Stimulated activated CD8-positive, alpha-beta memory T cell treated with anti-CD3 and anti-CD28 coated beads, Interleukin-4, amount 100 ng/mL, for 24 hours (primary cell): ENCODE measurements around the gene MRPL34.
"Not testable (repeated sequence)": the region's sequence is repeated elsewhere in the genome, so short reads cannot be mapped to it uniquely, and the experiment has no call there.

Source experiments
- DNase-seq: peaks from one replicate; pipeline ENCODE4 v3.0.0-alpha.2; 2020; ENCODE audit warnings: low read depth

Gene MRPL34

DNA sequence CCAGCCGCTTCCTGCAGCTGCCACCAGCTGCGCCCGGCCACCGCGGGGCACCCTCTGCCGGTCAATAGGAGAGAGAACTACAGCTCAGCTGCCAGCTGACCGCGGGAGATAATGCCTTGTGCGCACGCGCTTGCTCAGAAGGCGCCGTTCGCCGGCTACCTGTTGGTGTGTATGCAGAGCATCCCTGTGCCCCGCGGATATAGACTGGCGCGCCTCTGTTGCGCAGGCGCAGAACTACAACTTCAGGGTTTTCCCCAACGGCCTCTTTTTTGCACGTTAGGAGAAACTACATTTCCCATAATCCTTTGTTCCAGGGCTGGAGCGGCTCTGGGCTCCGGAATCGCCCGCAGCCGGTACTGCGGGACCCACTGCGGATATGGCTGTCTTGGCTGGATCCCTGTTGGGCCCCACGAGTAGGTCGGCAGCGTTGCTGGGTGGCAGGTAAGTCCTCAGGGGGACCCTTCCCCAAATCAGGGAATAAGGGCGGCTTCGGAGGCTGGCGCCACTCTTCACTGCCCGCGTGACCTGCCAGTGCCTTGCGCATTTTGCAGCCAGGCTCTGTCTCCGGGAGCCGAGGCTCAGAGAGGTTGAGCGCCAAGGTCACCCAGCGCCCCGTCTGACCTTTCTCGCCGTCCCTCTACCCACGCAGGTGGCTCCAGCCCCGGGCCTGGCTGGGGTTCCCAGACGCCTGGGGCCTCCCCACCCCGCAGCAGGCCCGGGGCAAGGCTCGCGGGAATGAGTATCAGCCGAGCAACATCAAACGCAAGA is at the start of gene MRPL34:
Gene MRPL34, plus strand, starts transcription at position 356 of the 768 bp plus-strand sequence. Its CDS starts 21 bp downstream, at position 377.
- DNase-seq, result peak; percentile 91

- DNase-seq, result no peak
Measured at GRCh38 chr19:17256130-17256529, 49.5 kb upstream of the MRPL34 start.

DNA sequence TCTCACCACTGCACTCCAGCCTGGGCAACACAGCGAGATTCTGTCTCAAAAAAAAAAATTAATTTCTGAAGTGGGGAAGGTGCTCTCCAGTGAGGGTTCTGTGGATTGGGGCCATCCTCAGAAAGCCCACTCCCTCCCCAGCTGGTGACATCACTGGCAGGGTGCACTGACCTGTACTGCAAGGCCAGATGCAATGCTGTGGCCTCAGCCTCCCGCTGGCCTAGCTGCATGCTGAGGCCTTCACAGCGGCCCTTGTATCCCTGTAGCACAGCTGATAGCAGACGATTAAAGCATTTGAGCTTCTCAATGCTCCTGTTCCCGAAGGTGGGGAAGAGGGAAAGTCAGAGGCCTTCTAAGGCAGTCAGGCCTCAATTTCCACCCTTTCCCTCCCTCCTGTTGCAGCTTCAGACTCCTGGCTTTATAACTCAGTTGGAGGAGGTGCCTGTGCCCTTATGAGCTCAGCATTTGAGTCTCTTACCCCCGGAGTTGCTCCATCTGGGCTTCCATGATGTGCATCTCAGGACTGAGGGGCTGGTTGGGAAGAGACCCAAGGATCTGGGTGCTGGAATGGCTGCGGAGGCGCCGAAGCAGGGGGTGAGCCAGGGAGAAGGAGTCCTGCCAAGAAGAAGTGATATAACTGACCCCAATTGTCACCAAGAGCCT is 46.4 kb upstream of the MRPL34 start:
- no peak for DNase-seq

DNA sequence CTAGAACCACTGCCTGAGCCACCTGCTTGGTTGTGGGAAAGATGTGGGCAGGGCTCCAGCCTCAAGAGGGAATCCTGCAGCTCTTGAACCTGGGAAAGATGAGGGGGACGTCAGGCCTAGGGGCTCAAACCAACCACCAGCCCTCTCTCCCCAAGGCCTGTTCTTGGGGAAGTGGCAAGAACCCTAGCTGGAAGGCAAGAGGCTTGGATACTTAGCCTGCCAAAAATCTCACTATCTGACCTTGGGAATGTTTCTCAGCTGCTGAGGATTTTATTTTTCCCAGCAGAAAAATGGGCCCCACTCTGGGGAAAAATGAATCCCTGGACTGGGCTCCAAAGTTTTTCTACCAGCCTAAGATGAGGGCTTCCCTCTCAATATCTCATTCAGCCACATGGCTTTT is 45.7 kb upstream of the MRPL34 start:
- DNase-seq, result no peak

DNA sequence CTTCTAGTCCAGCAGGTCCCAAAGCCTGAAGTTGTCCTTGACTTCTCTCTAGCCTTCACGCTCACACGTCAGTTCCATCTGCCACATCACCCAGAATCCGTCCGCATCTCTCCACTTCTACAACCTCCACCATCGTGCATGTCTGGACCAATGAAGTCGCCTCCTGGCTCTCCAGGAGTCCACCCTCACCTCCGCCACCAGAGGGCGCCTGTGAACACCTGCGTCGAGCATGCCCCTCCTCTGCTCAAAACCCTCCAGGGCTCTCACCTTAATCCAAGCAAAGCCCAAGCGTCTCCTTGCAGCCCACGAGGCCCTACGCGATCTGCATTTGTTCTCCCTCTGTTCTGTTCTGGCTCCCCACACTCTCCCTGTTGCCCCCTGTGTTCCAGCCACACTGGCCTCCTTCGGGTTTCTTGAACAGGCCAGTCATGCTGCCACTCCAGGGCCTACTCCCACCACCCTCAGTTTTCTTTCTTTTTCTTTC is 44.8 kb upstream of the MRPL34 start:
- peak; percentile 81 for DNase-seq

DNA sequence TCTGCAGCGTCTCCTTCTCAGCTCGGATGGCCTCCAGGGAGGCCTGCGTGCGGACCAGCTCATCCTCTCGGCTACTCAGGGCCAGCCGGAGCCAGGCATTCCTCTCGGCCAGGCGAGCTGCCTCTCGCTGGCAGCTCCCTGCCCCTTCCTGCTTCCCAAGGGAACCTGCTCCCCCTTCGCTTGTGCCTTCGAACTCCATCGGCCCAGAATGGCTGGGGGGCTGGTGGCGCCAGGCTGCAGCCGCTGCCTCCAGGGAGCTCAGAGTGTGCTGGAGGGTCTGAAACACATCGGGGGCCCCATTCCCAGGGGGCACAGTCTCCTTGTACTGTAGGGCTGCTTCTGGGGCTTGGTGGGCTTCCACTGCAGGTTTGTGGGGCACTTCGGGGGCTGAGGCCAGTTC is 43.1 kb upstream of the MRPL34 start:
- no peak for DNase-seq

DNA sequence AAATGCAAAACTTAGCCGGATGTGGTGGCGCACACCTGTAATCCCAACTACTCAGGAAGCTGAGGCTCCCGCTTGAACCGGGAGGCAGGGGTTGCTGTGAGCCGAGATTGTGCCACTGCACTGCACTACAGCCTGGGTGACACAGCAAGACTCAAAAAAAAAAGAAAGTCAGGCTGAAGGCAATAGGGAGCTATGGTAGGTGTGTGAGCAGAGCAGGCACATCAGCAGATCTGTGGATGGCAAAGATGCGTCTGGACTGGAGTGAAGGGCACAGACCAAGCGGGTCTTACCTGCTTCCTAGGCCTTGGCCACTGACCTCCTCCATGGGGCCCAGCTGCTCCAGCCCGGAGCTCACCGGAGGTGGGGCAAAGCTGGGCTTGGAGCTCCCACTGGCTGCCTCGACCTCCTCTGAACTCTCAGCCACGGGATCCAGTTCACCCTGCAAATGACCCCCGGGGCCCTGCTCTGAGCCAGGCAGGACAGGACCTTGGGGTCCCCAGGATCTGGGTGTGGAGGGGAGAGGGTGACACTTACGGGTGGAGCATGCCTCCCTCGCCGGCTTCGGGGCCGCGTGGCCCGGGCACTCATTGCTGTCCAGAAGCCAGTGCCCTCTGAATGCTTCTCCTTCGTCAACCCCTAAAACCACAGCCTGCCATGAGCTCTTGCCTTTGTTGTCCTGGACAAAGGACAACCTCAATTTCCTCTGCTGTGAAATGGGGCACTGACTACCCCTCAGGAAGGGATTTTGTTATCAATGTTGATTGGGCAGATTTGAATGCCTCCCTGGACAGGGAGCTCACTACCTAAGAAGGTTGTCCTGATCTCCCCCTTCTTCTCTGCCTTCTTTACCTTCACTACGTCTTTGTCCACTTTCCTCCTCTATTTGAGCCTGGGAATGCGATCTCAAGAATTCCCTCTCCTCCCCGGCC is 41.7 kb upstream of the MRPL34 start:
- DNase-seq, result no peak

DNA sequence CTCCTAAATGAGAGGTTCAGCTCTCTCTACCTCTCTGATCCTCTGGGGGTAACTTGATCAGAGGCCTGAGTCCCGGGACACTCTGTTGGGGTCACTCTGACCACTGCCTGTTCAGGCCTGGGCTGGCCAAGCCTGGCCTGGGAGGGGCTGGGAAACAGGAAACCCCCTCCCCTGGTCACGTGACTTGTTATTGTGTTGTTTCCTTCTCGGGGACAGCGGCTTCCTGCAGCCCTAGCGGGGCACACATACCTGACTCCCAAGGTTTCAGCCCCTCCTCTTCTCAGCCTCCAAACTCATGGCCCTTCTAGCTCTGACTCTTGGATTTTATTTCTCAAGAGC is 41.1 kb upstream of the MRPL34 start, which contains the start of gene USHBP1:
Gene USHBP1, minus strand, starts transcription at position 105 of the 339 bp plus-strand sequence. CDS start 446 bp downstream, outside the sequence.
- DNase-seq, result no peak

- DNase-seq, result no peak
Measured at GRCh38 chr19:17266026-17266425, 39.6 kb upstream of the MRPL34 start.

- DNase-seq, result no peak
Measured at GRCh38 chr19:17266589-17266974, 39.1 kb upstream of the MRPL34 start.

DNA sequence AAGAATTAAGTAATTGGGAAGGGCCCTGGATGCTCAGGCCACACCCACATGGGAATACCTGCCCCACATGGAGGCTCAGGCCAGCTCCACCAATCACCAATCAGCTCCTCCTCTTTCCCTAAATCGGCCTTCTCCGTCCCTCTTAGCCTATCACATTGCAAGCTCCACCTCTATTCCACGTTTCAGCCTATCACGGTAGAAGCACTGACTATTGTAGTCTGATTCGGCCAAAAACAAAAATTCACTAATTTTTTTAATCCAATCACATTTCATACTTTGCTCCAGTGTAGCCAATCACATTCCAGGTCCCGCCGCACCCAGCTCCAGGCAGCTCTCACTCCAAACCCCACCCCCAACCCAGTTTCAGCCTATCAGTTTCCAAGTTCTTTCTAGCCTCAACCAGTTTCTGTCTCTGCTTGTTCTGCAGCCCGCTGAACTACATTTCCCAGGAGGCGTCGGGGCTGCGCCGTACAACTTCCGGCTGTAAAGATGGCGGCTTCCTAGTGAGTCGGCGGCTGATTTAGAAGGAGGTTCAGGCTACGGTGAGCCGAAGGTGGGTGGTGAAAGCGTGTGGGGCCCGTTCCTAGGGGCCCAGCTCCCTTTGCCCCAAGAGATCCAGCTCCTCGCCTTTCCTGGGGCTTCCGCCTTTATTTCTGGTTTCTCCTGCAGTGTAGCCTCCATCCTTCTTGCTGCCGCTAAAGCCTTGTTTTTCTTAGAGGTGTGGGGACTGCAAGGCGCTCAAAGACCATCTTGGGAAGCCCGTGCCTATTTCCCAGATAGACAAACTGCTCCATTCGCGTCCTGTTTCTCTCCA is 38.5 kb upstream of the MRPL34 start, which contains the start of gene BABAM1:
Gene BABAM1, plus strand, starts transcription at position 469 of the 814 bp plus-strand sequence. CDS start 1,364 bp downstream, outside the sequence.
- DNase-seq, result peak; percentile 87

DNA sequence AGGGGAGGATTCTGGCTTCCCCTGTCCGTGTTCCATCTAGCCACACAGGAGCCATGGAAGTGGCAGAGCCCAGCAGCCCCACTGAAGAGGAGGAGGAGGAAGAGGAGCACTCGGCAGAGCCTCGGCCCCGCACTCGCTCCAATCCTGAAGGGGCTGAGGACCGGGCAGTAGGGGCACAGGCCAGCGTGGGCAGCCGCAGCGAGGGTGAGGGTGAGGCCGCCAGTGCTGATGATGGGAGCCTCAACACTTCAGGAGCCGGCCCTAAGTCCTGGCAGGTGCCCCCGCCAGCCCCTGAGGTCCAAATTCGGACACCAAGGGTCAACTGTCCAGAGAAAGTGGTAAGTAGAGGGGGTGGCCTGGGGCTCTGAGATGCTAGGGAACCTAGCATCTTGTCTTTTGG is 36.9 kb upstream of the MRPL34 start:
- DNase-seq, result no peak

DNA sequence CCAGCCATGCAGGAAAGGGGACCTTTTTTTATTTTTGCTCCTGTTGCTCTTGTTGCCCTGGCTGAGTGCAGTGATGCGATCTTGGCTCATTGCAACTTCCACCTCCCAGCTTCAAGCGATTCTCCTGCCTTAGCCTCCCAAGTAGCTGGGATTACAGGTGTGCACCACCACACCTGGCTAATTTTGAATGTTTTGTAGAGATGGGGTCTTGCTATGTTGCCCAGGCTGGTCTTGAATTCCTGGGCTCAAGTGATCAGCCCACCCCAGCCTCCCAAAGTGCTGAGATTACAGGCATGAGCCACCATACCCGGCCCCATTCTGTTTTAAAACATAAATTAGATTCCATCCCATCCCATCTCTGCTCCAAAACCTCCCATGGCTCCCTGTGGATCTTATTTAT is 30.8 kb upstream of the MRPL34 start:
- not testable (repeated sequence) for DNase-seq

DNA sequence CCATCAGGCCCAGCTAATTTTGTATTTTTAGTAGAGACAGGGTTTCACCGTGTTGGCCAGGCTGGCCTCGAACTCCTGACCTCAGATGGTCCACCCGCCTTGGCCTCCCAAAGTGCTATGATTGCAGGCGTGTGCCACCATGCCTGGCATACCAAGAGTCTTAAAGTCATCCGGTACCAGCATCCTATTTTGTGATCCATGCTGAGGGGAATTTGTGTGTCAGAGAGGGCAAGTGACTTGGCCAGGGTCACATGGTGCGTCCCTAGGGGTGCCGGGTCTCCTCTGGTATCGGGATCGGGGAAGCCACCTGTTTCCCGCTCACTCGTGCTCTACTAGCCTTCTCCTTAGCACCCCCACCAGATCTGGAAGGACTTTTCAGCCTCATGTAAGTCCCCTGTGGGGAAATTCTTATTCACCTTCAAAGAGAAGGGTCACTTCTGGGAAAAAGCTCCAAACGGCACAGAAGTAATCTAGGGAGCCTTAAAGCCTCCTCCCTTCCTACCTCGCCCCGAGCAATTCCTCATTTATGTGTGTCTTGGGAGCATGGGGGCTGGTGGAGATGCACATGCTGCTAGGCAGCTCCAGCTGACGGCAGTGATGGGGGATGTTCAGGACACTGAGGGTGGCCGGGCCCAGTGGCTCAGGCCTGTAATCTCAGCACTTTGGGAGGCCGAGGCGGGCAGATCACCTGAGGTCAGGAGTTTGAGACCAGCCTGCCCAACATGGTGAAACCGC is 30.1 kb upstream of the MRPL34 start:
- no peak for DNase-seq

DNA sequence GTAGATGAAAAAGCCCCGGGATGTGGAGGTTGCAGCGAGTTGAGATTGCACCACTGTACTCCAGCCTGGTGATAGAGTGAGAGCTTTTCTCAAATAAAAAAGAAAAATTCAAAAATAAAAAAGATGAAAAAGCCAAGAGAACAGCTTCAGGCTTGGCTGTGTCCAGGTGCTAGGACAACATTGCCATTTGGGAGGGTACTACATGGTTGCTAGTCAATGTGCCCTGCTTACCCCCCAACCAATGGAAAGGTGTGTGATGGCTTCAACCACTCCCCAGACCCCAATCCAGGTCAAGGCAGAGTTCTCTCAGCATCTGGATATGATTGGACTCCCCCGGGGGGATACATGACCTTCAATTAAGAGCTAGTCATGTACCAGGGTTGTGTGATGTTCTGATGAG is 26.2 kb upstream of the MRPL34 start:
- DNase-seq, result no peak

- peak; percentile 35 for DNase-seq
Measured at GRCh38 chr19:17281391-17282304, 24.0 kb upstream of the MRPL34 start, which contains the start of gene ANKLE1. Gene ANKLE1 (plus strand): TSS chr19:17281901. CDS start chr19:17281921, 20 bp downstream.

- DNase-seq, result peak; percentile 66
Measured at GRCh38 chr19:17282488-17283125, 23.1 kb upstream of the MRPL34 start.

DNA sequence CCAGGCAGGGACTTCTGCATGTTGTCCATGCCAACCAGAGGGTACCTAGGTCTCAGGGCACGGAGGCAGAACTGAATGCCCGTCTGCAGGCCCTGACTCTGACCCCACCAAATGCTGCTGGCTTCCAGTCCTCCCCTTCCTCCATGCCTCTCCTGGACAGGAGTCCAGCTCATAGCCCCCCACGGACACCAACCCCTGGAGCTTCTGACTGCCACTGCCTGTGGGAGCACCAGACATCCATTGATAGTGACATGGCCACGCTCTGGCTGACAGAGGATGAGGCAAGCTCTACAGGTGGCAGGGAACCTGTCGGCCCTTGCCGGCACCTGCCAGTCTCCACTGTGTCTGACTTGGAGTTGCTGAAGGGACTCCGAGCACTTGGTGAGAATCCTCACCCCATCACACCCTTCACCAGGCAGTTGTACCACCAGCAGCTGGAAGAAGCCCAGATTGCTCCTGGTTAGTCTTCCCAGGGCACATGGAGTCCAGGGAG is 22.1 kb upstream of the MRPL34 start:
- DNase-seq, result no peak
